ENCODE measurements around the gene SOX11.

The SOX11 gene

GRCh38 chr2:5725072-5725471 is 32.9 kb downstream of the SOX11 start:
- DNase-seq, result no peak

- DNase-seq, result no peak
These were observed 33.7 kb downstream of the SOX11 start for GRCh38 chr2:5725794-5726463.

GRCh38 chr2:5727235-5727634 is 35.1 kb downstream of the SOX11 start:
- DNase-seq, result no peak

DNA sequence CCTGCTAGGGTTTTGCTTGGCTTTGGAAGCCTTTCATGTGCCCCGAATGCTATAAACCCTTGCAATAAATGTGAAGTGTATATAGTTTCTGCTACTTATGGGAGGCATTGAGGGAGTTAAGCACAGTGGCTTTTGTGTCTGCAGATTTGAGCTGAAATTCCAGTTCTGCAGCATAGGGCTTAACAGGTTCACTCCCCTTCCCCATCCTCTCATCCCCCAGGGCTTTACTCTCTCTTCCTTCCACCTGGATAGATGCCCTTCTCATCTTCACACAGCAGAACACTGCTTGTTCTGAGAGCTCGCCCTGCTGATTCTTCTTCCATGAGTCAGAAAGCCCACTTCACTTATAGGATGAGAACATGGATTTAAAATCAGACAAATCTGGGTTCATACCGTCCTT is 37.2 kb downstream of the SOX11 start:
- DNase-seq, result no peak

GRCh38 chr2:5730386-5730785 is 38.2 kb downstream of the SOX11 start:
- DNase-seq, result no peak

DNA sequence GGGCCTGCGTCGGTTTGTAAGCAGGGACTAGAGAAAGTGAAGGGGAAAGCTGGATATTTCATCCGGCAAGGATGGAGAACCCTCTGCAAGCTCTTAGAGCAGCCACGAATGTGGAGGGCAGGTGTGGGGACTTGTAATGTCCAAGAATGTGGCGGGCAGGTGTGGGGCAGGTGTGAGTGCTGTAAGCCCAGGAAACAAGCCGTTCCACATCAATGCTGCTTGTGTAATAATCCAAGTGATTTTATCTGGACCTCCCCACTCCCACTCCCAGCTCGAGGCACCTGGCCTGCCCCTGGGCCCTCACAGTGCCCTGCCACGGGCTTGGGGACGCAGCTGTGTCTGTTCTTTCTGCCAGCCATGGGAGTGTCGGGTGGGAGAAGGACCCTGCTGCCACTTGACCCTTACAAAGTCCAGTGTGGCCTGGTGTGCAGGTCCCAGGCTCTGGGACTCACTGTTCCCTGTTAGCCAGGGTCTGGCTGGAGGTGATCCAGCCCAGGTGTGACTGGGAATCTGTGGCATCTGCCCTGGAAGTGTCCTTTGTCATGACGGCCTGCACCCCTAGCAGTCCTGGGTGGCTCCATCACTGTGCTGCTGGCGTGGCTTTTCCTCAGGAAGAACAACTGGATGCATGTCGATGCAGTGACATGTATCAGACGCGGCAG is 42.8 kb downstream of the SOX11 start:
- no peak for DNase-seq

GRCh38 chr2:5735521-5735861 is 43.3 kb downstream of the SOX11 start:
- DNase-seq, result no peak

- no peak for DNase-seq
These were observed 43.9 kb downstream of the SOX11 start for GRCh38 chr2:5736050-5736449.

- no peak for DNase-seq
These were observed 44.7 kb downstream of the SOX11 start for GRCh38 chr2:5736886-5737285.

- DNase-seq, result no peak
These were observed 47.9 kb downstream of the SOX11 start for GRCh38 chr2:5740053-5740452.

GRCh38 chr2:5740817-5741216 is 48.6 kb downstream of the SOX11 start:
- DNase-seq, result no peak

- DNase-seq, result no peak
These were observed 49.1 kb downstream of the SOX11 start for GRCh38 chr2:5741242-5741641.

- DNase-seq, result no peak
These were observed 49.9 kb downstream of the SOX11 start for GRCh38 chr2:5742126-5742525.

- no peak for DNase-seq
These were observed 56.2 kb downstream of the SOX11 start for GRCh38 chr2:5748391-5748790.

DNA sequence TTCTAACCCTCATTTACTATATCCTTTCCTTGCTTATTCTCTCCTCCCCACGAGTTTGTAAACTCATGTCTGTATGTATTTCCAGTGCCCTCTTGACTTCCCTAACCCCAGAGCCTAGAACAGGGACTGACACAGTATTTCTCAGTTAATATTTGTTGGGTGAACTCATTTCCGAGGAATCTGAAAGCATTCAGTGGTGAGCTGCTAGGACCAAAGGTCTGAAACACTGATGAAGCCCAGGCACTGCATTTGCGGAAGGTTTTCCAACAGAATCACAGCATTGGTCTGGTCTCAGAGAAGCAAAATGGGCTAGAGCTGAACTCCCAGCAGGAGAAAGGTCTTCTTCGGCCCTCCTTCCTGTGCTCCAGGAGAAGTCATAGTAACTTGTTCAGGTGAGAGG is 56.8 kb downstream of the SOX11 start:
- DNase-seq, result no peak

GRCh38 chr2:5749347-5749746 is 57.2 kb downstream of the SOX11 start:
- no peak for DNase-seq

All from DMS 273 treated with DMSO at 0.1 percent for 48 hours (cell line).